ENCODE measurements around the gene ERC2. TPM values are rescaled to one million over a fixed set of nuclear protein-coding genes. Genes with fewer than 3 reads are reported as not detected.

The ERC2 gene
- polyA plus RNA-seq, 2 of the 4 experiments (the other 2 are of a cell fraction) = 0.16 TPM; not detected in 1

DNA sequence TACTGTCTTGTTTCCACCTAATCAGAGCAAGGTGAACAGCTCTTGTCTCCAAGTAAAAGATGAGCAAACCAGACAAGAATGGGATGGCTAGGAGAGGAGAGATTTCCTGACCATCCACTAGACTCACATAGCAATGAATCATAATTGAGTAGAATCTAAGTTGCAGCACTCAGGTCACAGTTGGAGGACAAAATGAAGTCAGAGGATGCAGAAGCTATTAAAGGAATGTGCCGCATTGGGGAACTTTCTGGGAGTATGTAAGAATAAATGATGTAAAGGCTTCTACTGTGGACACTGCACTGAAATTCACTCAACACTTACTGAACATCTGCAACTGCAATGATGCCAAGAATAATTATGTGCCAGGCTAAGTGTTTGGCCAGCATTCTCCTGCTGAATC lies 763.7 kb downstream of the ERC2 start (continued):
- TF ChIP-seq, protein P1, sequence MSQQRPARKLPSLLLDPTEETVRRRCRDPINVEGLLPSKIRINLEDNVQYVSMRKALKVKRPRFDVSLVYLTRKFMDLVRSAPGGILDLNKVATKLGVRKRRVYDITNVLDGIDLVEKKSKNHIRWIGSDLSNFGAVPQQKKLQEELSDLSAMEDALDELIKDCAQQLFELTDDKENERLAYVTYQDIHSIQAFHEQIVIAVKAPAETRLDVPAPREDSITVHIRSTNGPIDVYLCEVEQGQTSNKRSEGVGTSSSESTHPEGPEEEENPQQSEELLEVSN (IDR thresholded peaks at IDR 0.05; ENCODE audit: borderline replicate concordance, low read depth) = no peak
- TF ChIP-seq NPAS2 (CRISPR knock-in tag; IDR thresholded peaks at IDR 0.05; ENCODE audit: borderline replicate concordance) = no peak
- TF ChIP-seq, protein P2, sequence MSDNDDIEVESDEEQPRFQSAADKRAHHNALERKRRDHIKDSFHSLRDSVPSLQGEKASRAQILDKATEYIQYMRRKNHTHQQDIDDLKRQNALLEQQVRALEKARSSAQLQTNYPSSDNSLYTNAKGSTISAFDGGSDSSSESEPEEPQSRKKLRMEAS (IDR thresholded peaks at IDR 0.05) = no peak
- TF ChIP-seq FOSB (CRISPR knock-in tag; IDR thresholded peaks at IDR 0.05) = no peak
- no peak for TF ChIP-seq NR3C1 (IDR thresholded peaks at IDR 0.05)
- TF ChIP-seq, protein P3, sequence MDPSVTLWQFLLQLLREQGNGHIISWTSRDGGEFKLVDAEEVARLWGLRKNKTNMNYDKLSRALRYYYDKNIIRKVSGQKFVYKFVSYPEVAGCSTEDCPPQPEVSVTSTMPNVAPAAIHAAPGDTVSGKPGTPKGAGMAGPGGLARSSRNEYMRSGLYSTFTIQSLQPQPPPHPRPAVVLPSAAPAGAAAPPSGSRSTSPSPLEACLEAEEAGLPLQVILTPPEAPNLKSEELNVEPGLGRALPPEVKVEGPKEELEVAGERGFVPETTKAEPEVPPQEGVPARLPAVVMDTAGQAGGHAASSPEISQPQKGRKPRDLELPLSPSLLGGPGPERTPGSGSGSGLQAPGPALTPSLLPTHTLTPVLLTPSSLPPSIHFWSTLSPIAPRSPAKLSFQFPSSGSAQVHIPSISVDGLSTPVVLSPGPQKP (IDR thresholded peaks at IDR 0.05; ENCODE audit: low read depth, low read length) = no peak
- no peak for TF ChIP-seq MYC (IDR thresholded peaks at IDR 0.05; ENCODE audit: borderline replicate concordance, low read length)
- TF ChIP-seq TP53 (CRISPR knock-in tag; IDR thresholded peaks at IDR 0.05) = no peak
- TF ChIP-seq CHD2 (IDR thresholded peaks at IDR 0.05; ENCODE audit: low read length, partially characterized antibody) = no peak
- TF ChIP-seq BHLHE40 (IDR thresholded peaks at IDR 0.05; ENCODE audit: low read depth, low read length) = no peak
- TF ChIP-seq RCOR1 (IDR thresholded peaks at IDR 0.05; ENCODE audit: low read depth, low read length) = no peak

DNA sequence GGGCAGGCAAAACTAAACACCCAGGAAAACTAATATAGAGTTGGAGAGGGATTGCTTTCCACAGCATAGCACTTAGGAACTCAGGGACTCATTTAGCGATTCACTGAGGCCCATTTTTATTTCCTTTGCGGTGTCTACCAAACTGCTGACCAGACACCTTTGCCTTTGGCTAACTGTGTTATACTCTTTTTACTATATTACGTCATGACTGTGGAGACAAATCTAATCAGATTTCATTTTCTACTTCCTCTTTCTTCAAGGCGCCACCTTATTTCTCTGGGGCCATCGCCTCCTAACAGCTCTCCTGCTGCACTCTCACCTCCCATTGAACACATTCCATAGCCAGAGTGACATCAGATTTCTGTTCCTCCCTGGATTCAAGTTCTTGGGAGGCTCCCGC lies 765.4 kb downstream of the ERC2 start:
- ATAC-seq (no peak), FAIRE-seq (no peak), DNase-seq (ENCODE audit: low read depth in 1 of 2, low spot score in 1 of 2) (no peak)
- Histone ChIP-seq H3K9me3 (no peaks in the 10 kb centered on the region), H3K4me1 (no peaks in the 10 kb centered on the region), H3K4me2 (no peak overlapping the region), H3K27ac (no peak overlapping the region), H3K4me3 (no peak overlapping the region)
- ChIA-PET CTCF (no interaction called here), POLR2A (no interaction called here)
- WGBS (ENCODE audit: missing lambda C conversion rate) = 43% methylated on average over 6 of the region's 6 CpGs
- TF ChIP-seq, protein P4, sequence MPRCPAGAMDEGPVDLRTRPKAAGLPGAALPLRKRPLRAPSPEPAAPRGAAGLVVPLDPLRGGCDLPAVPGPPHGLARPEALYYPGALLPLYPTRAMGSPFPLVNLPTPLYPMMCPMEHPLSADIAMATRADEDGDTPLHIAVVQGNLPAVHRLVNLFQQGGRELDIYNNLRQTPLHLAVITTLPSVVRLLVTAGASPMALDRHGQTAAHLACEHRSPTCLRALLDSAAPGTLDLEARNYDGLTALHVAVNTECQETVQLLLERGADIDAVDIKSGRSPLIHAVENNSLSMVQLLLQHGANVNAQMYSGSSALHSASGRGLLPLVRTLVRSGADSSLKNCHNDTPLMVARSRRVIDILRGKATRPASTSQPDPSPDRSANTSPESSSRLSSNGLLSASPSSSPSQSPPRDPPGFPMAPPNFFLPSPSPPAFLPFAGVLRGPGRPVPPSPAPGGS (IDR thresholded peaks at IDR 0.05) = no peak
- TF ChIP-seq MYC (IDR thresholded peaks at IDR 0.05; ENCODE audit: borderline replicate concordance, low read length) = no peak
- no peak for TF ChIP-seq FOSB (CRISPR knock-in tag; IDR thresholded peaks at IDR 0.05)
- no peak for TF ChIP-seq CHD4 (IDR thresholded peaks at IDR 0.05; ENCODE audit: borderline replicate concordance)
- TF ChIP-seq NPAS2 (CRISPR knock-in tag; IDR thresholded peaks at IDR 0.05; ENCODE audit: borderline replicate concordance) = no peak
- no peak for TF ChIP-seq ZFP36 (IDR thresholded peaks at IDR 0.05; ENCODE audit: borderline replicate concordance, partially characterized antibody)
- TF ChIP-seq FOXS1 (CRISPR knock-in tag; IDR thresholded peaks at IDR 0.05) = no peak
- no peak for TF ChIP-seq JUNB (IDR thresholded peaks at IDR 0.05)
- TF ChIP-seq, protein P5, sequence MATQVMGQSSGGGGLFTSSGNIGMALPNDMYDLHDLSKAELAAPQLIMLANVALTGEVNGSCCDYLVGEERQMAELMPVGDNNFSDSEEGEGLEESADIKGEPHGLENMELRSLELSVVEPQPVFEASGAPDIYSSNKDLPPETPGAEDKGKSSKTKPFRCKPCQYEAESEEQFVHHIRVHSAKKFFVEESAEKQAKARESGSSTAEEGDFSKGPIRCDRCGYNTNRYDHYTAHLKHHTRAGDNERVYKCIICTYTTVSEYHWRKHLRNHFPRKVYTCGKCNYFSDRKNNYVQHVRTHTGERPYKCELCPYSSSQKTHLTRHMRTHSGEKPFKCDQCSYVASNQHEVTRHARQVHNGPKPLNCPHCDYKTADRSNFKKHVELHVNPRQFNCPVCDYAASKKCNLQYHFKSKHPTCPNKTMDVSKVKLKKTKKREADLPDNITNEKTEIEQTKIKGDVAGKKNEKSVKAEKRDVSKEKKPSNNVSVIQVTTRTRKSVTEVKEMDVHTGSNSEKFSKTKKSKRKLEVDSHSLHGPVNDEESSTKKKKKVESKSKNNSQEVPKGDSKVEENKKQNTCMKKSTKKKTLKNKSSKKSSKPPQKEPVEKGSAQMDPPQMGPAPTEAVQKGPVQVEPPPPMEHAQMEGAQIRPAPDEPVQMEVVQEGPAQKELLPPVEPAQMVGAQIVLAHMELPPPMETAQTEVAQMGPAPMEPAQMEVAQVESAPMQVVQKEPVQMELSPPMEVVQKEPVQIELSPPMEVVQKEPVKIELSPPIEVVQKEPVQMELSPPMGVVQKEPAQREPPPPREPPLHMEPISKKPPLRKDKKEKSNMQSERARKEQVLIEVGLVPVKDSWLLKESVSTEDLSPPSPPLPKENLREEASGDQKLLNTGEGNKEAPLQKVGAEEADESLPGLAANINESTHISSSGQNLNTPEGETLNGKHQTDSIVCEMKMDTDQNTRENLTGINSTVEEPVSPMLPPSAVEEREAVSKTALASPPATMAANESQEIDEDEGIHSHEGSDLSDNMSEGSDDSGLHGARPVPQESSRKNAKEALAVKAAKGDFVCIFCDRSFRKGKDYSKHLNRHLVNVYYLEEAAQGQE (IDR thresholded peaks at IDR 0.05) = no peak
- TF ChIP-seq, protein P1 (IDR thresholded peaks at IDR 0.05; ENCODE audit: borderline replicate concordance, low read depth) = no peak
- no peak for TF ChIP-seq GATA3 (IDR thresholded peaks at IDR 0.05; ENCODE audit: borderline replicate concordance)
- no peak for TF ChIP-seq RAD21 (conservative IDR thresholded peaks at IDR 0.05 in 1 of 2, IDR thresholded peaks at IDR 0.05 in 1 of 2)
- TF ChIP-seq, protein P6, sequence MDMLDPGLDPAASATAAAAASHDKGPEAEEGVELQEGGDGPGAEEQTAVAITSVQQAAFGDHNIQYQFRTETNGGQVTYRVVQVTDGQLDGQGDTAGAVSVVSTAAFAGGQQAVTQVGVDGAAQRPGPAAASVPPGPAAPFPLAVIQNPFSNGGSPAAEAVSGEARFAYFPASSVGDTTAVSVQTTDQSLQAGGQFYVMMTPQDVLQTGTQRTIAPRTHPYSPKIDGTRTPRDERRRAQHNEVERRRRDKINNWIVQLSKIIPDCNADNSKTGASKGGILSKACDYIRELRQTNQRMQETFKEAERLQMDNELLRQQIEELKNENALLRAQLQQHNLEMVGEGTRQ (IDR thresholded peaks at IDR 0.05) = no peak
- no peak for TF ChIP-seq RCOR1 (IDR thresholded peaks at IDR 0.05; ENCODE audit: low read depth, low read length)
- no peak for TF ChIP-seq TFCP2L1 (CRISPR knock-in tag; IDR thresholded peaks at IDR 0.05)
- TF ChIP-seq BHLHE40 (IDR thresholded peaks at IDR 0.05; ENCODE audit: low read depth, low read length) = no peak
- TF ChIP-seq EP300 (IDR thresholded peaks at IDR 0.05) = no peak
- TF ChIP-seq, protein P7, sequence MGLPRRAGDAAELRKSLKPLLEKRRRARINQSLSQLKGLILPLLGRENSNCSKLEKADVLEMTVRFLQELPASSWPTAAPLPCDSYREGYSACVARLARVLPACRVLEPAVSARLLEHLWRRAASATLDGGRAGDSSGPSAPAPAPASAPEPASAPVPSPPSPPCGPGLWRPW (IDR thresholded peaks at IDR 0.05) = no peak
- TF ChIP-seq, protein P8, sequence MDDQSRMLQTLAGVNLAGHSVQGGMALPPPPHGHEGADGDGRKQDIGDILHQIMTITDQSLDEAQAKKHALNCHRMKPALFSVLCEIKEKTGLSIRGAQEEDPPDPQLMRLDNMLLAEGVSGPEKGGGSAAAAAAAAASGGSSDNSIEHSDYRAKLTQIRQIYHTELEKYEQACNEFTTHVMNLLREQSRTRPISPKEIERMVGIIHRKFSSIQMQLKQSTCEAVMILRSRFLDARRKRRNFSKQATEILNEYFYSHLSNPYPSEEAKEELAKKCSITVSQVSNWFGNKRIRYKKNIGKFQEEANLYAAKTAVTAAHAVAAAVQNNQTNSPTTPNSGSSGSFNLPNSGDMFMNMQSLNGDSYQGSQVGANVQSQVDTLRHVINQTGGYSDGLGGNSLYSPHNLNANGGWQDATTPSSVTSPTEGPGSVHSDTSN (IDR thresholded peaks at IDR 0.05) = no peak
- no peak for TF ChIP-seq CBX2 (IDR thresholded peaks at IDR 0.05; ENCODE audit: borderline replicate concordance, low read depth)
